Peyer's patch (tissue), 4 donors: Measurements from ENCODE around the gene COL4A6. TPM values are rescaled to one million over a fixed set of nuclear protein-coding genes. Genes with fewer than 3 reads are reported as not detected.

Source experiments
- DNase-seq, 3 donors: peaks; one replicate each; pipeline ENCODE4 v3.0.0-alpha.2; 2017 to 2019
- H3K27ac ChIP-seq, 4 donors: fragments of 200-600 bp; sonication (generic); one replicate each; pipeline ENCODE4 v1.5.1; 2016 to 2019
- H3K27me3 ChIP-seq, 2 donors: fragments of 200-600 bp; sonication (generic); one replicate each; pipeline ENCODE4 v1.5.1; 2019
- H3K36me3 ChIP-seq, 3 donors: fragments of 200-600 bp; sonication (generic); one replicate each; pipeline ENCODE4 v1.5.1; 2016 to 2019
- H3K4me1 ChIP-seq, 4 donors: fragments of 200-600 bp; sonication (generic); one replicate each; pipeline ENCODE4 v1.5.1; 2016 to 2019
- H3K4me3 ChIP-seq, 4 donors: fragments of 200-600 bp; sonication (generic); 1 replicate in 3 of 4; 2 replicates in 1 of 4; pipeline ENCODE4 v1.5.1; 2016 to 2019; ENCODE audit warnings: mild to moderate bottlenecking in 1 of 4
- H3K9me3 ChIP-seq, 4 donors: fragments of 200-600 bp; sonication (generic); one replicate each; pipeline ENCODE4 v1.5.1; 2016 to 2019; ENCODE audit warnings: mild to moderate bottlenecking in 1 of 4
- POLR2A ChIP-seq, 2 donors: fragments of 450-650 bp; IDR thresholded peaks; one replicate each; pipeline ENCODE4 v1.5.1; 2017; ENCODE audit warnings: antibody characterized with exemption in 2 of 2, mild to moderate bottlenecking in 2 of 2, moderate library complexity in 2 of 2
- total RNA-seq, 4 donors: library from RNA; depleted of rRNA; stranded (reverse); fragments of >200 nt; gene quantifications; one replicate each; pipeline ENCODE4 v1.1.0, GENCODE V29; 2016
- TF ChIP-seq, protein P1 (sequence below), 6 experiments: fragments of 450-650 bp in 4 of 6; fragments of 200-600 bp in 2 of 6; sonication (generic) in 1 of 6; IDR thresholded peaks; one replicate each; pipeline ENCODE4 v1.5.1; 2017 to 2019; ENCODE audit warnings: antibody characterized with exemption in 6 of 6, mild to moderate bottlenecking in 3 of 6, moderate library complexity in 1 of 6

Gene COL4A6
- total RNA-seq, 4 donors from 2014 or later: 0.18 to 2.4 (median 0.89) TPM

DNA sequence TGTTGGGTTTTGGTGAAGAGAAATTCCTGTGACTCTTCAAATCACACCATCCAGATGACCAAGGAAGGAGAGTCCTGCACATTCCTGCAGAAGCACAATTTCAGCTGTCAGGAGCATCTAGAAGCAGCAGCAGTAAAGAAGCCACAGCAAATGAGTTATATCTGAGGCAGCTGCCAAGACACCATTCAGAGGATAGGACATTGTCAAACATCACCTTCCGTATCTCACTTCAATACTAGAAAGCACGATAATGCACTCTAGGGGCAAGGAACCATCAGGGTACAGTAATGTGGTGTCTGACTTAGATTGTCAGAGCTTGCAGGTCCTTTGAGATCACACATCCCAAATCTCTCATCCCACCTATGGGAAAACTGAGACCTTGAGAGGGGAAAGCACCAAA is 134.5 kb downstream of the COL4A6 start:
- no peaks in the 10 kb centered on the region for H3K4me1 ChIP-seq
- DNase-seq: no peak
- H3K9me3 ChIP-seq: no peaks in the 10 kb centered on the region
- no peaks in the 10 kb centered on the region for H3K27me3 ChIP-seq
- H3K4me3 ChIP-seq: no peak overlapping the region
- H3K36me3 ChIP-seq: no peaks in the 10 kb centered on the region
- no peak overlapping the region for H3K27ac ChIP-seq
- TF ChIP-seq POLR2A (IDR thresholded peaks at IDR 0.05): no peak
- TF ChIP-seq, protein P1, sequence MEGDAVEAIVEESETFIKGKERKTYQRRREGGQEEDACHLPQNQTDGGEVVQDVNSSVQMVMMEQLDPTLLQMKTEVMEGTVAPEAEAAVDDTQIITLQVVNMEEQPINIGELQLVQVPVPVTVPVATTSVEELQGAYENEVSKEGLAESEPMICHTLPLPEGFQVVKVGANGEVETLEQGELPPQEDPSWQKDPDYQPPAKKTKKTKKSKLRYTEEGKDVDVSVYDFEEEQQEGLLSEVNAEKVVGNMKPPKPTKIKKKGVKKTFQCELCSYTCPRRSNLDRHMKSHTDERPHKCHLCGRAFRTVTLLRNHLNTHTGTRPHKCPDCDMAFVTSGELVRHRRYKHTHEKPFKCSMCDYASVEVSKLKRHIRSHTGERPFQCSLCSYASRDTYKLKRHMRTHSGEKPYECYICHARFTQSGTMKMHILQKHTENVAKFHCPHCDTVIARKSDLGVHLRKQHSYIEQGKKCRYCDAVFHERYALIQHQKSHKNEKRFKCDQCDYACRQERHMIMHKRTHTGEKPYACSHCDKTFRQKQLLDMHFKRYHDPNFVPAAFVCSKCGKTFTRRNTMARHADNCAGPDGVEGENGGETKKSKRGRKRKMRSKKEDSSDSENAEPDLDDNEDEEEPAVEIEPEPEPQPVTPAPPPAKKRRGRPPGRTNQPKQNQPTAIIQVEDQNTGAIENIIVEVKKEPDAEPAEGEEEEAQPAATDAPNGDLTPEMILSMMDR (IDR thresholded peaks at IDR 0.05): no peak

DNA sequence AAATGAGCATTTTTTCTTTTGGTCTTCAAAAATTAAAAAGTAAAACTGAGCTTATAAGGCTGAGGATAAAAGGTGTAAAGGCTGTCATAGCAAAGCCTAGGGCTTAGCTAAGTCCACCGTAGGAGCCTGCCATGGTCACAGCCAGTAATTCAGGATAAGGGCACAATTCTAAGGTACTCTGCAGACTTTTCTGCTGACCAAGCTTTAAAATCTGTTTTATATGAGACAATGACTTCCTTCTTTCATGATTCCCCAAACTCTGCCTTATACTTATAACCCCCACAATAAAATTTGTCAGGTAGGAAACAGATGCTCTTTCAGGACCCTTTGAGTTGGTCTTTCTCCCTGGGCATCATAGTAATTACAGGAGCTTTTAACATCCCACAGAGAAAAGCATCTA is 138.5 kb downstream of the COL4A6 start:
- TF ChIP-seq, protein P1 (IDR thresholded peaks at IDR 0.05): no peak
- TF ChIP-seq POLR2A (IDR thresholded peaks at IDR 0.05): no peak
- no peak overlapping the region for H3K27ac ChIP-seq
- no peaks in the 10 kb centered on the region for H3K9me3 ChIP-seq
- no peaks in the 10 kb centered on the region for H3K4me1 ChIP-seq
- H3K36me3 ChIP-seq: no peaks in the 10 kb centered on the region
- no peak overlapping the region for H3K4me3 ChIP-seq
- no peak for DNase-seq
- no peaks in the 10 kb centered on the region for H3K27me3 ChIP-seq

DNA sequence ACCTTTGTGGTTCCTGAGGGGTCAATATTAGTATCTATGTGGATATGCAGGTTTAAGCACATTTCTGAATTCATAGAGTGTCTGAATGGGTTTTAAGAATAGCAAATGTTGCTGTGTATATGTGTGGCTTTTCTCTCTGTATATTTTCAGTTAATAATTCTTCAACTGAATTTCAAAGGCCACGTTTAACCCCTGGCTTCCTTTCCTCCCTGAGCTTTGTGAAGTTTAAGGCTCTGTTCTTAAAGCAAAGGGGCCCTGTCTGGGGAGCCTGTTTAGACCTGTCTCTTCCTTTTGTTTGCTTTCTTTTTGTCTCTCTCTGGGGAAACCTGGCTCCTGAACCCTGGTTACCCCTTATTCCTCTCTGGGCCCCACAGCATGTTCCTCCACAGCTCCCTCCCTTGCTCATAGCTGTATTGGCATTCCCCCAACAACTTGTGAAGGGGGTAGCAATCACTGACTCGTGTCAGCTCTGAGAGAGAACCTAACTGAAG is 139.1 kb downstream of the COL4A6 start:
- H3K9me3 ChIP-seq: no peaks in the 10 kb centered on the region
- H3K4me1 ChIP-seq: no peaks in the 10 kb centered on the region
- no peak for DNase-seq
- no peak overlapping the region for H3K27ac ChIP-seq
- H3K4me3 ChIP-seq: no peak overlapping the region
- no peaks in the 10 kb centered on the region for H3K27me3 ChIP-seq
- TF ChIP-seq, protein P1 (IDR thresholded peaks at IDR 0.05): no peak
- TF ChIP-seq POLR2A (IDR thresholded peaks at IDR 0.05): no peak
- no peaks in the 10 kb centered on the region for H3K36me3 ChIP-seq

DNA sequence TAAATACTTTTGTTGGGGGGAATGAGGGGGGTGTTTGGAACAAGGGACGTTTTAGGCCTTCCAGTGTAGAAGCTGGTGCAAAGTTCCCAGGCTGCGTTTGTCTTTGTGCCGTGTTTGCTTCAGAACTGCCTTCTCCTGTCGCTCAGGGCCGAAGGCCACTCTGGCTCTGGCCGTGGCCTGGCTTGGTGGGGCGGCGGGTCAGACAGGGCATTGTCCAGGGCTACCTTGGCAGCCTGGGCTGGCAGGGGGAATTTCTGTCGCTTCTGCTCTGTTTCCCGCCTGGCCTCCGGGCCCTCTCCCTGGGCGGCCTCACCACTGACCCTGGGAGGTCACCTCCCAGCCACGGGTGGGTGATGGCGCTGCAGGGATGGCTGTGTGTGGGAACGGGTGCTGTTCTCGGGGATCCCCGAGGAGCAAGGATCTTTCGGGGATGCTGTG is 140.0 kb downstream of the COL4A6 start:
- H3K4me3 ChIP-seq: no peak overlapping the region
- H3K27me3 ChIP-seq: no peaks in the 10 kb centered on the region
- no peak overlapping the region for H3K27ac ChIP-seq
- H3K4me1 ChIP-seq: no peaks in the 10 kb centered on the region
- H3K36me3 ChIP-seq: no peaks in the 10 kb centered on the region
- no peak for DNase-seq
- TF ChIP-seq, protein P1 (IDR thresholded peaks at IDR 0.05): no peak
- no peak for TF ChIP-seq POLR2A (IDR thresholded peaks at IDR 0.05)
- no peaks in the 10 kb centered on the region for H3K9me3 ChIP-seq

DNA sequence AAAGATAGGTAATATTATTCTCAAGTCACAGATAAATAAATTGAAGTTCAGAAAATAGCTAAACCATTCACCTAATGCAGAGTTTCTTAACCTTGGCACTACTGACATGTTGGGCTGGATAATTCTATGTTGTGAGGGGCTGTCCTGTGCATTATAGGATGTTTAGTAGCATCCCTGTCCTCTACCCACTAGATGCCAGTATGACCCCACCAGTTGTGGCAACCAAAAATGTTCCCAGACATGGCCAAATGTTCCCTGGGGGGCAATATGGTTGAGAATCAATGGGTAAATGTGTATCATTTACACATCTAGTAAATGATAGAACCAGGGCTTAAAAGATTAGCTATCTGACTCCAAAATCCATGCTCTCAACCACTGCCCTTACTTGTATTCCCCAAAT is 140.9 kb downstream of the COL4A6 start:
- H3K36me3 ChIP-seq: no peaks in the 10 kb centered on the region
- TF ChIP-seq, protein P1 (IDR thresholded peaks at IDR 0.05): no peak
- no peak for TF ChIP-seq POLR2A (IDR thresholded peaks at IDR 0.05)
- DNase-seq: no peak
- no peaks in the 10 kb centered on the region for H3K4me1 ChIP-seq
- H3K9me3 ChIP-seq: no peaks in the 10 kb centered on the region
- no peak overlapping the region for H3K4me3 ChIP-seq
- H3K27me3 ChIP-seq: no peaks in the 10 kb centered on the region
- no peak overlapping the region for H3K27ac ChIP-seq

DNA sequence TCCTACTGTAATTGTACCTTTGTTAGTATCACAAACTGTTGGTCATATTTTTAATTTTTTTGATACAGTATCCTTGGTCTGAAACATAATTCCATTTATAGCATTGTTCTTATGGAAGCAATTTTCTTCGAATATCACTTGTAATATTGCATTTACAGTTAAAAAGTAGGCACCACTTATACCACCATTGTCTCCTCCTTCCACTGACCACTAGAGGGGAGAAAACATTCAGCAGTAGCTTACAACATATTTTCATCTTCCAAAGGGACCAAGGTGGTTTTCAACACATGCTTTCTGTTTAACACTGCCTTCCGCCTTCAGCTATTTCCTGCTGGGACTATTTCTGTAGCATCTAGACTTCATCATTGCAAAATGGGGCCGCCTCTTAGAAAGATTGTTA is 146.2 kb downstream of the COL4A6 start:
- Histone ChIP-seq H3K27me3 (no peaks in the 10 kb centered on the region), H3K36me3 (no peaks in the 10 kb centered on the region), H3K4me3 (no peak overlapping the region), H3K9me3 (no peaks in the 10 kb centered on the region), H3K27ac (no peak overlapping the region), H3K4me1 (no peaks in the 10 kb centered on the region)
- TF ChIP-seq POLR2A (IDR thresholded peaks at IDR 0.05): no peak
- TF ChIP-seq, protein P1 (IDR thresholded peaks at IDR 0.05): no peak
- no peak for DNase-seq
